ENCODE data around the gene C11orf58.

C11orf58 gene

DNA sequence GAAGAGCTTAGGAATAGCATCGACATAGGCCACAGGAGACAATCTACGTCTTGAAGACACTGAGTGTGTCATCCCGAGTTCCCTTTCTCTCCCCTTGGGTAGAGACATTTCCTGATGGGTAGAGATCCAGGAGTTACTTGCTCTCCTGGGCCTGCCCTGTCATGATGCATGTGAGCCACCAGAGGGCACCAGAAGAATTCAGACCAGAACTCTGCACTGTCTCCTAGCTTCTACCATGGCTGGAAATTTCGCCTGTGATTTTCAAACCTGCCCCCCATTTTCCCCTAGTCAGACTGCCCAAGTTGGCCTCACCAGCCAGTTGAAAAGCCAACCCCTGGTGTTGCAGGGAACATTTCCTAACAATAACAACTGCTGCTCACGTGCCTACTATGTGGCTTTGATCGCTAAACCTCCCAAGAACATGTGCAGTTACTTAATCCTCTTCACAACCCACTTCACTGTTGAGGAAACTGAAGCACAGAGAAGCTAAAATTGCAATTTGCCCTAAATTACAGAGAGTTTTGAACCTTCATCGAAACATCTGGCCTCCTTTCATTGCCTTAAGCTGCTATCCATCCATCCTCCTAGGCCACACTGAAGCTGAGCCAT, 47.2 kb downstream of the C11orf58 start:
- DNase-seq (ENCODE audit: low spot score): peak; percentile 87

DNA sequence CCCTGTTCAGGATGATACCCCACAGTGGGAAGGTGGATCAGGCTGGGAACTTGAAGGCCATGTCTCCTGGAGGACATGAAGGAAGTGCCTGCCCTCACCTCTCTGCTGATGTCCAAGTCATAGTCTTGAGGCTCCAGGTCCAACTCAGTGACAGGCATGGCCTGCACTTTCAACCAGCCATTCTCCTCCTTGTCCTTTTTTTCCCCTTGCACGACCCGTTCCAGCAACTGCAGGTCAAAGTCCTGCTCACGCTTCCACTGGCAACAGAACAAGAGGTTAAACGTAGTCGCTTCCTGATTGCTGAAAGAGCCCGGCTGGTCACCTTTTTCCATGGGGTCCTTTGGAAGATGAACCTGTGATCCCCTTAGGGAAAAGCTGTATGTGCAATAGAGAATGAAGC, 47.7 kb downstream of the C11orf58 start:
- DNase-seq (ENCODE audit: low spot score): no peak

DNA sequence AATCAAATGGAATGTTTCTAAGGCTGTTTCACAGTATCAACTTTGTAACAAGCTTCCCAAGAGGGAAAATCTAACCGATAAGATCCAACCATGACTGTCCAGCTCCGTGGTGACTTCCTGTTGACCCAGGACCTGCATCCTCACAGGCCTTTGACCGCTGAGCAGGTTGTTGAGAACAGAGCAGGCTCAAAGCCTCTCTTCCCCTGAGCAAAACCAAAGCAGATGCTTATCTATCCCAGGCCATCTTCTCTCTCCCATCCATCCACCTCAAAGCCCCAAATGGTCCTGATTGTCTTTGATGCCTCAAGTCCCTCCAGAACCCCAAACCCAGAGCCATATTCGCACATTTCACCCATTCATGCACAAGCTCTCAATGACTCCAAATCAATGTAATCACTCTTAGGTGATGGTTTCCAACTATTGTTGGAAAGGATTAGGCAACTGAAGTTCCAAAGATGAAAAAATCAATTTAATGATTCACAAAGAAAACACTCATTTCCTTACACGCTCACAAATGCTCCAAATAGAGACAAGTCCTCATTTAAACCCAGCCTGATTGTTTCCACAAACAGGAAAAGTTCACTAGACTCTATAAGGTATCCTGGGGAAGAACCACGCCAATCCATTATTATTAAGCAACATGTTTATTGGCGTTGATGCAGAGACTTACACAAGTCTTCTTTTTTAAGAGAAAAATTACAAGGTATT, 48.7 kb downstream of the C11orf58 start:
- DNase-seq (ENCODE audit: low spot score): no peak

DNA sequence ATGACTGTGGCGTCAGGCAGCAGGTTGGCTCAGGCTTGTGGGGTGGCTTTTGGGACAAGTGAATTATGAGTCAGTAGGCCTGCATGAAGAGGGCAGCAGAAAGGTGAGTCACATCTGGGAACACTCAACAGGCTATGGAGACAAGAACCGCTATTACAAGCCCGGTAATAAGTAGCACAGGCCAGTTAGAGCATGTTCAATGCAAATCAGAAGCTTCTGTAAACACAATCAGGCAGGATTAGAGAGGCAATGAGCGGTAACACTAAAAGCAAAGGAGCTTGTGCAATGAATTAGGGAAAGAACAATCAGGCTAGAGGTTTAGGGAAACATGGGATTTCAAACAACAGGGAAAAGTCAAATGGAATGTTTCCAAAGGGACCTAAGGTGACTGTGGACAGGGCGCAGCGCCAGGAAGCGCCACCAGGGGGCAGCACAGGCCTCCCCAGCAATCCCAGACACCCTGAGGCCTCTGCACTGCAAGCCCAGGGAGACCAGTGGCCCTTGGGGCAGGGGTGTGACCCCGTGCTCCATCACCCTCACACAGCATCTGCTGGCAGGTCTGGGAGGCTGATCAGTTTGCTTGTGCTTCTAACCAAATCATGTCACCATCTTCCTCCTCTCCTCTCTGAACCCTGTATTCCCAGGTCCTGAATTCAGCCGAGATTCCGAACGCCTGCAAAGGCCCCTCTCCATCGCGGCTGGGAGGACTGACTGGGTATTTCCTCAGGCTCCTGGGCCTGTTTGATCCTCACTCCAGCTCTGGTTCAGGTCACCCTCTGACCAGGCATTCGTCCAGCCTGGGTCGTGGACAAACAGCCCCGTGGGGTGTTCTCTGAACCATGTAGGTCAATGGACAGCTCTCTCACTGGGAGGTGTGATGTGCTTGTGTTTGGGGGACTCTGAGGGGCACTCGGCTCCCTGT, 50.0 kb downstream of the C11orf58 start:
- peak; percentile 89 for DNase-seq (ENCODE audit: low spot score)

DNA sequence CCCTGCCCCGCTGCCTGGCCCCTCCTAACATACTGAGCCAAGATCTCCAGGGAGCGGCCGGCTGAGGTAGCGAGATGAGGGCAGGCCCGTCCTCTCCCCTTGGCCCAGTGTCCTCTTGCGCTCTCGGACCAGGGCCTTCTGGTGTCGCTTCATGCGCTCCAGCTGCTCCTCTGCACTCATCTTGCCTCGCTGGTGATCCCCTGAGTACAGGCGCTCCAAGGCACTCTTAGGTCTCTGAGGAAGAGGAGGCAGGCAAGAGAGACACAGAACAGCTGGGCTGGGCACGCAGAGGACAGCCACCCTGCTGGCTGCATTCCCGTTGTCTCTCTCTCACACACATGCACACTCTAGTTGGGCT, 50.6 kb downstream of the C11orf58 start:
- no peak for DNase-seq (ENCODE audit: low spot score)

DNA sequence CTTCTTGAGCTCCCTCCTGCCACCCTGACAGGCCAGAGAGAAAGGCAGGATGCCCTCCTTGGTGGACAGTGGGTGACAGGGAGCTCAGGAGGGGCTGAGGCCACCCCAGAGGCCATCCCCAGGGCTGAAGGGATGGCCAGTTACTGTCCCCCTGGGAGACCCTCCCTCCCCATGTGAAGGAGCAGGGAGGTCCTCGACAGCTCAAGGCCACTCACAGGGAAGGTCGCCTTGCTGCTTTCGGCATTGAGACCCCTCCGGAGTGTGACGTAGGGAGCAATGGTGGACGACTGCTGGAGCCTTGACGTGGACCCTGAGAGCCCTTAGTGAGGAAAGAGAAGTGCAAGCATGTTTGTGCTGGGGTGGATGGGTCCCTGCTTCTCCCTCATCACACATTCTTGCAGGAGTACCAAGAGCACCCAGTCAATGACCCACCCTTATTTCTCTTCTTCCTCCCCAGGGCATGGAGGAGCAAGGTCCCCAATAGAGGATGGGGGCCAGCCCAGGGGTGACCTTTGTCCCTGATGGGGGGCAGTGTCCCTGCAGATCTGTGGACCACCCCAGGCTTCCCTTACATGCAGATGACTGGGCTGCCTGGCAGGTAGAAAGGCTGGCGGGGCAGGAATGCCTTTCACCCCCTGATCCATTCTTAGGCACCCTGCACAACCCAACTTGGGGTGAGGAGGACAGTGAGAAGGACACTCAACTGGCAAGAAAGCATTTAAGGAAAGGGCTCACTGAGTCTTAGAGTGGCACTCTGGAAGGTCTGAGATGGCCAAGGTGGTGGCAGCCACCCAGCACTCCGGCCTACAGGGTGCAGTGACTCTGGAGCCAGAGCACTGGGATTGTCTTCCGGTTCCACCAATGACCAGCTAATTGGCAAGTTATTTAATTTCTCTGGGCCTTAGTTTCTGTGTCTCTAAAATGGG, 51.4 kb downstream of the C11orf58 start:
- no peak for DNase-seq (ENCODE audit: low spot score)

DNA sequence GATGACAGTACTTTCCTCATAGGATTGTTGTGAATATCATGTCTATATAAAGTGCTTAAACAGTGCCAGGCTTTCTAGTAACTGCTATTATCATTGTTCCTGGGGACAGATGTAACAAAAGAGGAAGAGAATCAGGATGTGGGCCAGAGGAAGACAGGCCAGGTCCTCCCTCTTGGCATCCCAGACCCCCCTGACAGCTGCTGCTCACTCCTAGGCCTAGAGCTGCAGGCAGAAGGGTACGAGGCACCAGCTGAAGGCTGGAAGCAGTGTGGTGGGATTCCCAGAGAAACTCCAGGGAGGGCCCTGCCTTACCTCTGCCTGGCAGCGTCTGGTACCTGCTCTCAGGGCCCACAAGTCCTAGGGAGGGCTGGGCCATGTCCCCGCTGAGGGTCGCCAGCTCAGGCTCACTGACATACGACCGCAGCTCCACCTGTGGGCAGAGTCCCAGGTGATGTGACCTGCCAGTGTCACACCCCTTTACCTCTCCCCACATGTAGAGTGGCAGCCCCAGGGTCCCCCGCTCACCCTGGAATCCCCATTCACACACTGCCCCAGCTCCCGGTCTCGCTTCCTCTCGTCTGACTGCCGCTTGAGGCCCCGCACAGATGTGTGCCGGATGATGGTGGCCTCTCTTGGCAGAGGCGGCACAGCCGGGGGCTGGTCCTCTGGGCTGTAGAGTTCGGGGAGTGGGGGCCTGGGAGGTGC, 52.2 kb downstream of the C11orf58 start:
- DNase-seq (ENCODE audit: low spot score): no peak

DNA sequence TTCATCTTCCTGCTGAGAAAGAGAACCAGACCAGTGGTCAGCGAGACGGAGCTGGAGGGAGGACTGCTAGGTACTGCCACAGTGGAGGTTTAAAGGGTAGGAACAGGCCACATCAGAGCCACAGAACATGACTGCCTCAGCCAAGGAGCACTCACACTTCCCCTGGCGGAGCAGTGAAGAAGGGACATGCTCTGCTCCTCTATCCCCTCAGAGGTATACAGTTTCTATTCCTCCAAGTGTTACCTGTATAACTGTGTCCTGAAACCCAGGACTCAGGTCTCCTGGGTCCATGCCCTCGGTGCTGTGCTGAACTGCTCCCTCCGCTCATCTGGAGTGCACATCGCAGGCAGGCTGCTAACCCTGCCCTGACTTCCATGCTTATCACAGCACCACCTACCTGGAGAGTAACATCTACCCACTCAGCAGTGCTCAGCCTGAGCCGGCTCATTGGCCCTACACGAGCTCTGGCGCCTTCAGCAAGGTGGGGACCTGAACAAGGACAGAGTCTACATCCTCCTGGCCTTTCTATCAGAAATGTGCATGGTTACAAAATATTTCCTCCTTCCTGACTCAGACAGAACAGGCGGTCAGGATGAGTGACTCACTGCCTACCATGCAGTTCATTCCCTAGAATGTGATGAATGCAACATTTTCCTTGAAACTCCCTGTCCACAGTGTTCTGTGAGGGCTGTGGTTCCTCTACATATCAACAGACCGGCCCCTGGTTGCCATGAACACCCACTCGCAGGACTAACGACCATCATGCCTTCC, 52.9 kb downstream of the C11orf58 start:
- DNase-seq (ENCODE audit: low spot score): no peak

DNA sequence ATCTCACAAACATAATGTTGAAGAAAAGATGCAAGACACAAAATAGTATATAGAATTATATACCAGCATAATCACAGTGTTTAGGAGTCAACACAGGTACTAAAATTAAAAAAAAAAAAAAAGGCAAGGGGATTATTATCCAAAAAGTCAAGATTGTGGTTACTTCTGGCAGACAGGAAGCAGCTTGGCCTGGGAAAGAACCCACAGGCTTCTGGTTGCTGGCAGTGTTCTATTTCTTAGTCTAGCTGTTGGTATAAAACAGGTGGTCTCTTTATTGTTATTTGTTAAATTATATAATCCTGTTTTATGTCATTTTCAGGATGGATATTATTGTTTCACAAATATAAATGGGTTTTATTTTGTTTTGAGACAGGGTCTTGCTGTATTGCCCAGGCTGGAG, 54.0 kb downstream of the C11orf58 start:
- DNase-seq (ENCODE audit: low spot score): no peak

DNA sequence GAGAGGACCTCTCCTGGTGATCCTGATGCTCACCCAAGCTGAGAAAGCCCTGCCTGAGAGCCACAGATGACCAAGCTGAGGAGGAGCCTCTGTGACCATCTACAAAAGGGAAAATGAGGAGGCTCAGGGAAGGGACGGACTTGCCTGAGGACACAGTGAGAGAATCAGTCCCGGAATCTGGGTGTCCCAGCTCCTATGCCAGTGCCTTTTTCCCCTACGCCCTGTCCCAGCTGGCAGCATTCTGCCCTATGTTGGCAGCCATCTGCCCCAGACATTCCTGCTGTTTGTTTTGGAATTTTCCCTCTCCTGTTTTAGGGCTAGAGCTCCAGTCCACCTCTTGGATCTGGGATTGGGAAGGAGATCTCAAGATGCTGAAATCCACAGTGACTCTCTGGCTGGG, 54.6 kb downstream of the C11orf58 start:
- no peak for DNase-seq (ENCODE audit: low spot score)

DNA sequence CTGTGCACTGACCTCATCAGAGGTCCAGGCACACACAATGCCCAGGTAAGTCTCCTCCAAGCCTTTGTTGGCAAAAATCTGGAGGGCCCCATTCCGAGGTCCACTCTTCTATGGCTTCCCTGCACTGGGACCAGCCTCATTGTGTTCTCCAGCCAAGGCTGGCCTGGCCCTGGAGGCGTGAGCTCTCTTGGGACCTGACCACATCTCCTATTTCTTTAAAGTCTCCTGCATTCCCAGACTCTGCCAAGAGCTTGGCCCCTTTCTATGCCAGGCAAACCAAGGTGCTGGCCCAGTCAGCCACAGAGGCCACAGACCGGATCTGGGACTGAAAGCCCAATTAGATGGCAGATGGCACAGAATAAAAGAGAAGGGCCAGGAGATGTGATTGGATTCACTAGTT, 55.1 kb downstream of the C11orf58 start:
- DNase-seq (ENCODE audit: low spot score): no peak

DNA sequence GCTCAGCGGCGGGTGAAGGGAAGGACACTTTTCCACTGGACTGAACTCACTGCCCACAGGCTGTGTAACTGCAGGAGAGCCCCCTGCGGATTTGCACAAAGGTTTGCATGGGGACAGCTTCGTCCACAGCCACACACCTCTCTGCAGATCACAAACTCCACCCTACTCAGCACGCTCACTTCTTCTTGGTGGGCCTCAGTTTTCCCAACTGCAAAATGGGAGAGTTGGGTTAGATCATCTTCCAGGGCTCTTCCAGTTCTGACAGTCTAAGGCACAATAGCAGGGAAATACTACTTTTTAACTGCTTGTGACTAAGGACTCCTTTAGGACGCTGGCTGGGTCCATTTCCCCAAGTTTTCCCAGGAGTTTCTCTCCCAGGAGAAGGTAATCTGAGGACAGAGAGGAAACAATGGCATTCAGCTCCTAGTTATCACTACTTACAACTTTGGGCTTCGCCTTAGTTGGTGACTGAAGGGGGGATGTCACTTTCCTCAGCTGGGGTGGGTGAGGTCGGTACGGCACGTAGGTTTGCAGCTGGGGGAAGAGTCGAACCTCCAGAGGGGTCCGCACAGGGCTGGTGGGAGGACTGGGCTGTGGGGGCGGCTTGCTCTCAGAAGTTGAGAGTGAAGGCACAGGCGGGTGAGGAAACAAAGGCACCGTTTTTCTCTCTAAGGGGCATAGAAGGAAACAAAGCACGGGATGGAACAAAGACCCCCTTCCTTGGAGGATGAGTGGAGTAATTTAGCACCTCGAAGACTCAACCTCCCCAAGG, 55.8 kb downstream of the C11orf58 start:
- no peak for DNase-seq (ENCODE audit: low spot score)

DNA sequence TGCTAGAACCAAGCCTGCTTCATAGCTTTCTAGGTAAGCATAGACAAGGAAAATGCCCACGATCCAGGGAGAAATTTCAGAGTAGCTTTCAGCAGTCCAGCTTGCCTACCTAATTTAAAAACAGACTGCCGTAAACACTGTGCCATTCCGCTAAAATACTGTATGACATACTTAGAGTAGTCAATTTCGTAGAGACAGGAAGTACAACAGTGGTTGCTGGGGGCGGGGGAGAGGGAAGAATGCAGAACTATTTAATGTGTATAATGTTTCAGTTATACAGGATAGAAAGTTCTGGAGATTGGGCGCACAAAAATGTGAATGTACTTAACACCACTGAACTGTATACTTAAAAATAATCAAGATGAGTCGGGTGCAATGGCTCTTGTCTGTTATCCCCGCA, 56.7 kb downstream of the C11orf58 start:
- DNase-seq (ENCODE audit: low spot score): no peak

DNA sequence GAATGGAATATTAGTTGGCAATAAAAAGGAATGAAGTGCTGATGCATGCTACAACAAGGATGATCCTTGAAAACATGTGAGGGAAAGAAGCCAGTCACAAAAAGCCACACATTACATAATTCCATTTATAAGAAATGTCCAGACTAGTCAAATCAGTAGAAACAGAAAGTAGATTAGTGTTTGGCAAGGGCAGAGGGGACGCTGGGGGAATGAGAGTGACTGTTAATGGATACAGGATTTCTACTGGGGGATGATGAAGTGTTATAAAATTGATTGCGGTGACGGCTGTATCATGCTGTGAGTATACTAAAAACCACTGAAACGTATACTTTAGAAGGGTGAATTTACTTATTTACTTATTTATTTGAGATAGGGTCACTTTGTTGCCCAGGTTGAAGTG, 57.9 kb downstream of the C11orf58 start:
- DNase-seq (ENCODE audit: low spot score): no peak

DNA sequence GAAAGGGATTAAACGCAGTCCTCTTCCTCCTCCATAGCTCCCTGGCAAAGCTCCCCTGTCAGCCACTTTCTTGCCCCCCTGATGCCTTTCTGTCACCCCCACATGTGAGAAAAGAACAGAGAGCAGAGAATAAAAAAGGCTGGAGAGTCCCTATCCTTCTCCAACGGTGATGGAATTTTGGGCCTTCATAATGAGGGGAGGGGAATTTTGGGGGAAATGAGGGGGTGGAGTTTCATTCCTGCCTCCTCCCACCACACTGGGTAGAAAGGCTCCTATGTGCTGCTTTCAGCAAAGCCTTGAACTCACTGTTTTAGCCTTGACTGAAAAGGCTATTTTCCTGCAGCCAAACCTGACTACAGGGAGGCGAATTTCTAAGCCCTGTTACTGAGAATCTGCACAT, 59.3 kb downstream of the C11orf58 start:
- DNase-seq (ENCODE audit: low spot score): no peak

DNA sequence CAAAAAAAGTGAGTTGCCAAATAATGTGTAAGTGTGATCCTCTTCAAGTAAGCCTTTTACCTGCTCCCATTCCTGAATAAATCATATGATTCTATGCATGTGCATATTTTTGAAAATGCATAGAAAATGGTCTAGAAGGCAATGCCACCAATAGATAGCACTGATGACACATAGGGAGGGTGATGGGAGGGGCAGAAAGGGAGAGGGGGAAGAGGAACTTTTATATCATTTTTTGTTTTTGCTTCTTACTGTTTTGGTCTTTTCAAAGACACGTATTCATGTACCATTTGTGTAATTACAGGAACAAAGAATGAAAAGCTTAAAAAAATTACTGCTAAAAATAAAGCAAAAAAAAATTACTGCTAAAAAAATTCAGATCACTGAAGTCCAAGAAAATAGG, 60.8 kb downstream of the C11orf58 start:
- DNase-seq (ENCODE audit: low spot score): no peak

DNA sequence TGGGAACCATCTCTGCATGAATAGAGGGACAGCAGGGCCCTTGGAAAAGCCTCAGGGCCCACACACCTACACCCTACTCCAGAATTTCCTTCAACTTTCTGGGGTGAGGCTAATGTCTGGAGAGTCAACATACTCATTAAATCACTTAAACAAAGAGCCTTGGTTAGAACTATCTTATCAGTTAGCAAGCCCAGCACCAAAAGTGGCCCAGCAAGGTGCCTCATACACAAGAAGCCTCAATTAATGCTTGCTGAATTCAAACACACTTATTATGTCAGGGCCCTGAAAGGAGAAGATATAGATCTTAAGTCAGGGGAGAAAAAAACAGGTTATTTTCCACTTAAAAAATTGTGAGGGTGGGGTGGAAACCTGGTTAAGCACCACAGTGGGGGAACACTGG, 61.4 kb downstream of the C11orf58 start:
- DNase-seq (ENCODE audit: low spot score): no peak

DNA sequence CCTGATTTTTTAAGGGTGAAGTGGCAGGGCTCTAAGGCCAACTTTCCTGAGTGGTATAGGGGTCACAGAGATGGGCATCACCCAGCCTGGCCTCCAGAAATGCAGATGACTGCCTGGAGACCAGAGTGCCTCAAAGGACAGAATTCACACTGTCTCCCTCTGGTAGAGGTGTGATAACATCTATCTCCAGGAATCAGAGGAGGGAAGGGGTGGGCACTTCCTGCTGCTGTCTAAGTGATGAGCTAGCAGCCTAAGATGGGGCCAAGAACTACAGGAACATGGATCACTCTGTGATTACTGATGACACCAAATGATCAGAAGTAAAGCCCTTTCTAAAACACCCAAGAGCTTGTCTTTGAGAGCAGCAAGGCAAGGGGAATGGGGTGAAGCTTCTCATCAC, 61.9 kb downstream of the C11orf58 start:
- no peak for DNase-seq (ENCODE audit: low spot score)

DNA sequence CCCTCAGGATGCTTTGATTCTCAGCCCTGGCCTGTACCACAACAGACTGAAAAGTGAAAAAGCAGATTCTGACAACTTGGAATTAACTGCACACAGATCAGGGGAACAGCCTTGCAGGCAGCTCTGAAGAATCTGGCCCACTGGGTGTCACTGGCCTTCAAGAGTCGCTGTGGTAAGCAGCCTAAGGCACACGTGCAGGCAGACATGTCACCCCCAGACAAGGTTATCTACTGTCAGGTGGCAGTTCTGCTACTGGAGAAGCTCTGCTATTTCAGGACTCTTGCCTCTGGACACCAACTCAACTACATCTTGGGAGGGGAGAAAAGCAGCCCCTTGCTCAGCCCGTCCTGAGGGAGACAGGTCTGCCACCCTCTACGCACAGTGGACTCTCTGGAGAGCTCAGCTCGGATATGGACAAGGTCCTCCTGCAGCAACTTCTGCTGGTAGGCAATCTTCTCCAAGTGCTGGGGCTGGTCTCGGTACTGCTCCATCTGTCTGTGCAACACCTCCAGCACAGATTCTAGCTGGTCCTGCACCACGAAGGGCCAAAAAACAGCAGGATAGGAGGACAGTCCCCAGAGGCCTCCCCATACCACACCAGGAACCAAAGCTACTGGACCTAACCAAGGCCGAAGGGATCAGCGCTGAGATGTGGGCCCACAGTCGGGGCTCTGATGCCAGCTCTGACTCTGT, 63.0 kb downstream of the C11orf58 start:
- no peak for DNase-seq (ENCODE audit: low spot score)
